Hepatocyte (in vitro differentiated cells): ENCODE measurements around the gene BCL2L1.

Source experiments
- EZH2phosphoT487 ChIP-seq: fragments of 200-600 bp; sonication (generic); IDR thresholded peaks from one replicate; pipeline ENCODE4 v1.6.1; 2018; ENCODE audit warnings: antibody characterized with exemption, mild to moderate bottlenecking, low read depth, moderate library complexity; ENCODE audit not compliant: unreplicated experiment, severe bottlenecking
- TF ChIP-seq, protein P1 (sequence below): fragments of 200-600 bp; sonication (generic); IDR thresholded peaks from 2 replicates; pipeline ENCODE4 v1.5.1; 2016; ENCODE audit warnings: antibody characterized with exemption, mild to moderate bottlenecking; ENCODE audit not compliant: poor library complexity

GRCh38 chr20:31682352-31682751 lies 40.3 kb downstream of the BCL2L1 start:
- TF ChIP-seq, protein P1, sequence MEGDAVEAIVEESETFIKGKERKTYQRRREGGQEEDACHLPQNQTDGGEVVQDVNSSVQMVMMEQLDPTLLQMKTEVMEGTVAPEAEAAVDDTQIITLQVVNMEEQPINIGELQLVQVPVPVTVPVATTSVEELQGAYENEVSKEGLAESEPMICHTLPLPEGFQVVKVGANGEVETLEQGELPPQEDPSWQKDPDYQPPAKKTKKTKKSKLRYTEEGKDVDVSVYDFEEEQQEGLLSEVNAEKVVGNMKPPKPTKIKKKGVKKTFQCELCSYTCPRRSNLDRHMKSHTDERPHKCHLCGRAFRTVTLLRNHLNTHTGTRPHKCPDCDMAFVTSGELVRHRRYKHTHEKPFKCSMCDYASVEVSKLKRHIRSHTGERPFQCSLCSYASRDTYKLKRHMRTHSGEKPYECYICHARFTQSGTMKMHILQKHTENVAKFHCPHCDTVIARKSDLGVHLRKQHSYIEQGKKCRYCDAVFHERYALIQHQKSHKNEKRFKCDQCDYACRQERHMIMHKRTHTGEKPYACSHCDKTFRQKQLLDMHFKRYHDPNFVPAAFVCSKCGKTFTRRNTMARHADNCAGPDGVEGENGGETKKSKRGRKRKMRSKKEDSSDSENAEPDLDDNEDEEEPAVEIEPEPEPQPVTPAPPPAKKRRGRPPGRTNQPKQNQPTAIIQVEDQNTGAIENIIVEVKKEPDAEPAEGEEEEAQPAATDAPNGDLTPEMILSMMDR: no peak
- TF ChIP-seq EZH2phosphoT487: no peak
